ENCODE measurements around the gene KLHL26. TPM values are rescaled to one million over a fixed set of nuclear protein-coding genes. Genes with fewer than 3 reads are reported as not detected.

KLHL26 gene
- total and polyA plus RNA-seq, 9 donors = 1.6 to 24.0 (median 10.6) TPM

DNA sequence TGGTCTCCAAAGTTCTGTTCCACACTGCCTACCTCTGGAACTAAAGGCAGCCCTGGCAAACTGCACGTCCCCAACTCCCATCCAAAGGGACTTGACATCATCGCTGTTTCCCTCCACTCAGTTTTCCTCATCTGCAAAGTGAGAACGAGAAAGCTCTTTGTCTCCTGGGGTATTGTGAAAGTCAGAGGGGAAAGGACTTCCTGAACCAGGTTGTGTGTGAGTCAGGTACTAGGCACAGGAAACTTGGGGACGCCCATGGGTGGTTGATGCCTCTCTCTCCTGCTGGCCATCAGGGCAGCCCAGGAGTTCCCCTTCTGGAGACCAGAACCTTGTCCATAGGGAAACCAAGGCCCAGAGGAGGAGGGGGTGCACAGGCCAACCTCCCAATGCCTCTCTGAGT, 35.0 kb upstream of the KLHL26 start:
- intact Hi-C loops (cut with DNase I) = no loop called here
- Histone ChIP-seq H3K4me1 (ENCODE audit: insufficient read depth) (no peaks in the 10 kb centered on the region), H3K36me3 (no peaks in the 10 kb centered on the region), H3K27ac (no peak overlapping the region), H3K27me3 (peaks cover 2% of the 10 kb centered on the region), H3K9me3 (no peaks in the 10 kb centered on the region), H3K4me3 (no peak overlapping the region)
- 87 to 93% (median 89%) methylated on average over 4 of the region's 4 CpGs for WGBS, 3 donors
- no peak for DNase-seq
- TF ChIP-seq POLR2A (IDR thresholded peaks at IDR 0.05) (no peak), EP300 (IDR thresholded peaks at IDR 0.05) (no peak)
- TF ChIP-seq, protein P1, sequence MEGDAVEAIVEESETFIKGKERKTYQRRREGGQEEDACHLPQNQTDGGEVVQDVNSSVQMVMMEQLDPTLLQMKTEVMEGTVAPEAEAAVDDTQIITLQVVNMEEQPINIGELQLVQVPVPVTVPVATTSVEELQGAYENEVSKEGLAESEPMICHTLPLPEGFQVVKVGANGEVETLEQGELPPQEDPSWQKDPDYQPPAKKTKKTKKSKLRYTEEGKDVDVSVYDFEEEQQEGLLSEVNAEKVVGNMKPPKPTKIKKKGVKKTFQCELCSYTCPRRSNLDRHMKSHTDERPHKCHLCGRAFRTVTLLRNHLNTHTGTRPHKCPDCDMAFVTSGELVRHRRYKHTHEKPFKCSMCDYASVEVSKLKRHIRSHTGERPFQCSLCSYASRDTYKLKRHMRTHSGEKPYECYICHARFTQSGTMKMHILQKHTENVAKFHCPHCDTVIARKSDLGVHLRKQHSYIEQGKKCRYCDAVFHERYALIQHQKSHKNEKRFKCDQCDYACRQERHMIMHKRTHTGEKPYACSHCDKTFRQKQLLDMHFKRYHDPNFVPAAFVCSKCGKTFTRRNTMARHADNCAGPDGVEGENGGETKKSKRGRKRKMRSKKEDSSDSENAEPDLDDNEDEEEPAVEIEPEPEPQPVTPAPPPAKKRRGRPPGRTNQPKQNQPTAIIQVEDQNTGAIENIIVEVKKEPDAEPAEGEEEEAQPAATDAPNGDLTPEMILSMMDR (IDR thresholded peaks at IDR 0.05) = no peak

DNA sequence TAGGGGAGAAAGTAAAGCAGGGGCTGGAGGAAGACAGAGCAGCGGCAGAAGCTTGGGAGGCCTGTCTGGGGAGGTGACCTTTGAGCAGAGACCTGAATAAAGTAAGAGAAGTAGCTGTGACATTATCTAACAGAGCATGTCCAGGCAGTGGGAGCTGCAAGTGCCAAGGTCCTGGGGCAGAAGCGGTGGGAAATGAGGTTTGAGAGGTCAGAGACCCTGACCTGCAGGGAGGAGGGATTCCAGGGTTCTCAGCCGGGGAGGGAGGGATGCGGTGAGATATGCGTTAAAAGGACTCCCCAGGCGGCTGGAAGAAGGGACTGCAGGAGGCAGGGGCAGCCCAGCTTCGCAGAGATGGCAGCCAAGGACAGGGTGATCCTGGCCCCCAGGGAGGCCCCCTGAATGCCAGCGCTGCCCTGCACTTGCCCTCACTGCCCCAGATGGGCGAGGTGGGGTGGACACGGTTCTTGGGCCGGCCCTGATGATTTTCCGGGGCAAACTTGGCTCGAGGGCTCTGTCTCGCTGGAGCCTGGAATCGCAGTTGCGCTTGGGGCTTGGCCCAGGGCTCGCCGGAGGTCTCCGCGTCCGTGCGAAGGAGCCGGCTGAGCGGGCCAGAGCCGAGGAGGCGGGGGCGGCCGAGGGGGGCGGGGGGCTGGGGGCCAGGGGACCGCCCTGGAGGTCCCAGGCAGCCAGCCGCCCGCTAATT, 33.4 kb upstream of the KLHL26 start:
- peaks cover 6% of the 10 kb centered on the region for H3K27me3 ChIP-seq
- no peak overlapping the region for H3K4me3 ChIP-seq

DNA sequence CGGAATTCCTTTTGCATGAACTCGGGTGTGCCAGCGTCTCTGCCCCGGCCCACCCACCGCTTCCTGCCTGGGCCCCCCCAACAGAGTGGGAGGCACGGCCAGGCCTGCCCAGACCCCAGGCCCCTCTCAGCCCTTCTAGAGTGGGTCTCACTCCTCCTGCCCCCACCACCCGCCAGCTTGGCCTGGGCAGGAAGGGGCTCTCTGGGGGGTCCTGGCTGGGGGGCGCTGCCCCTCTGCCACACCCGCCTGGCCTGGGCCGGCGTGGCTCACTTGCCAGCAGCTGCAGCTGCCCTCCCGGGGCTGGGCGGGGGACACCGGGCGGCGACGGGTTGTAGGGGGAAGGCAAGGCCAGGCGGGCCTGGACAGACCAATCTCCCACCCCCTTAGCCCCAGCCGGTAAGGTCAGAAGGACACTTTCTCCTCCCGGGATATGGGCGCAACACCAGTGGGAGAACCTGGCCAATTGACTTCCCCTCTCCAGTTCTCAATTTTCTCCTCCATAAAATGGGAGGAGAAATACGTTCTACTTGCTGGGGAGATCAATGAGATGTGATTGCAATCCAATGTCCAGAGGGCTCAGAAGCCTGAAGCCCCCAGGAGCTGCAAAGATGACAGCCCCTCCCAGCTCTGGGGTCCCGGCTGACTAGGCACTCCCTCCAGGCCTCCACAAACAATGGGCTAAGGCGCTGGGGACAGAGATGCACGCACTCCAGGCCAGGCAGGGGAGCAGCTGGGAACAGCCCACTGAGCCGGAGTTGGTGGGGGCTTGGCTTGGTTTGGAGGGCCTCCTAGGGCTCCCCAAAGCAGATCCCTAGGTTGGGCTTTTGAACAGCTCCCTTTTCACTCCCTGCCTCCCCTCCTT, 32.6 kb upstream of the KLHL26 start:
- no peaks in the 10 kb centered on the region for H3K36me3 ChIP-seq
- no peak overlapping the region for H3K4me3 ChIP-seq
- no peaks in the 10 kb centered on the region for H3K4me1 ChIP-seq (ENCODE audit: insufficient read depth)
- intact Hi-C loops (cut with DNase I) = no loop called here
- no peak for DNase-seq
- H3K27ac ChIP-seq = no peak overlapping the region
- WGBS, 3 donors = 22 to 31% (median 27%) methylated on average over 25 to 26 of the region's 26 CpGs
- peaks cover 8% of the 10 kb centered on the region for H3K27me3 ChIP-seq
- H3K9me3 ChIP-seq = no peaks in the 10 kb centered on the region
- TF ChIP-seq, protein P1 (IDR thresholded peaks at IDR 0.05) = no peak
- TF ChIP-seq EP300 (IDR thresholded peaks at IDR 0.05) = no peak
- no peak for TF ChIP-seq POLR2A (IDR thresholded peaks at IDR 0.05)

More for the DNA sequence above, 33.4 kb upstream of the KLHL26 start:
- intact Hi-C loops (cut with DNase I) = no loop called here
- Histone ChIP-seq H3K9me3 (no peaks in the 10 kb centered on the region), H3K36me3 (no peaks in the 10 kb centered on the region), H3K4me1 (ENCODE audit: insufficient read depth) (no peaks in the 10 kb centered on the region), H3K27ac (no peak overlapping the region)
- no peak for DNase-seq
- WGBS, 3 donors = 3 to 12% (median 7%) methylated on average over 9 to 31 of the region's 32 CpGs
- TF ChIP-seq EP300 (IDR thresholded peaks at IDR 0.05) (no peak), POLR2A (IDR thresholded peaks at IDR 0.05) (no peak)
- TF ChIP-seq, protein P1 (IDR thresholded peaks at IDR 0.05) = no peak

DNA sequence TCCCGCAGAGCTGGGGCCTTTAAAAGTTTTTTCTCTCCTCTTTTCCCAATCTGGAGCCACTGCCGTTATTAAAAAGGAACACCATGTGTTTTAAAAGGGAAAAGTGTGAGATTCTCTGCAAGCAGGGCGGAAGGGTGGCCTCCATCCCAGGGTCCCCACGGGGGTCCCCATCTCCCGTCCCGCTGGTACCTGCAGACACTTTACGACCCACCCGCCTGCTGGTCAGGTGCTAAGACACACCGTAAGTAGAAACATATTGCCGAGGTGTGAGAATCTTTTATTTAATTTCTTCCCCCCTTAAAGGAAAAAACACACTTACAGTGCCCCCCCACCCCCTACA, 32.0 kb upstream of the KLHL26 start:
- TF ChIP-seq, protein P1 (IDR thresholded peaks at IDR 0.05) = no peak
- TF ChIP-seq EP300 (IDR thresholded peaks at IDR 0.05) (no peak), POLR2A (IDR thresholded peaks at IDR 0.05) (no peak)
- H3K36me3 ChIP-seq = no peaks in the 10 kb centered on the region
- no peak overlapping the region for H3K4me3 ChIP-seq
- no peak for DNase-seq
- H3K27me3 ChIP-seq = peaks cover 8% of the 10 kb centered on the region
- intact Hi-C loops (cut with DNase I) = no loop called here
- WGBS, 3 donors = 22 to 31% (median 30%) methylated on average over 10 of the region's 10 CpGs
- no peaks in the 10 kb centered on the region for H3K4me1 ChIP-seq (ENCODE audit: insufficient read depth)
- no peaks in the 10 kb centered on the region for H3K9me3 ChIP-seq
- no peak overlapping the region for H3K27ac ChIP-seq
